Kidney (tissue), 14 donors: ENCODE data around the gene GALNT17. TPM values are rescaled to one million over a fixed set of nuclear protein-coding genes. Genes with fewer than 3 reads are reported as not detected.

Source experiments
- DNase-seq, 5 donors: peaks; one replicate each; pipeline ENCODE4 v3.0.0-alpha.2; 2013 to 2020
- FAIRE-seq: peaks from 2 replicates; lab custom pipeline; 2012; peaks lifted over from hg19 to GRCh38; lab: Jason Lieb, UNC
- H3K27ac ChIP-seq, 2 donors: one replicate each; pipeline ENCODE4 v1.7.0; 2013; ENCODE audit warnings: low read depth in 2 of 2, low read length in 2 of 2, inconsistent platforms in 1 of 2
- H3K27me3 ChIP-seq: one replicate; pipeline ENCODE4 v1.7.1; 2013; ENCODE audit warnings: low read length, inconsistent platforms; ENCODE audit not compliant: control insufficient read depth, insufficient read depth
- H3K36me3 ChIP-seq, 3 donors: one replicate each; pipeline versions ENCODE4 v1.7.0 to v1.7.1; 2013; ENCODE audit warnings: low read length in 3 of 3, control low read depth in 1 of 3, inconsistent platforms in 1 of 3; ENCODE audit not compliant: insufficient read depth in 3 of 3, control insufficient read depth in 2 of 3
- H3K4me1 ChIP-seq, 3 donors: one replicate each; pipeline versions ENCODE4 v1.7.0 to v1.7.1; 2013; ENCODE audit warnings: low read length in 3 of 3, inconsistent platforms in 1 of 3, low read depth in 1 of 3; ENCODE audit not compliant: control insufficient read depth in 2 of 3, insufficient read depth in 2 of 3
- H3K4me3 ChIP-seq, 3 donors: one replicate each; pipeline versions ENCODE4 v1.7.0 to v1.8.1; 2013; ENCODE audit warnings: low read length in 3 of 3, control low read depth in 1 of 3, inconsistent platforms in 1 of 3
- H3K9ac ChIP-seq, 3 donors: one replicate each; pipeline versions ENCODE4 v1.7.0 to v1.7.1; 2013; ENCODE audit warnings: low read length in 3 of 3, control low read depth in 1 of 3, inconsistent platforms in 1 of 3
- H3K9me3 ChIP-seq, 3 donors: one replicate each; pipeline versions ENCODE4 v1.7.0 to v1.7.1; 2013; ENCODE audit warnings: low read length in 3 of 3, control low read depth in 1 of 3, inconsistent platforms in 1 of 3; ENCODE audit not compliant: control insufficient read depth in 2 of 3, insufficient read depth in 1 of 3
- CTCF ChIP-seq: IDR thresholded peaks from 3 replicates; pipeline ENCODE4 v1.5.1; 2012; ENCODE audit warnings: mild to moderate bottlenecking, moderate library complexity, borderline replicate concordance; ENCODE audit not compliant: insufficient read depth; ENCODE audit errors: extremely low read depth
- intact Hi-C: fragments of 100-400 bp; cut with DNase I; formaldehyde crosslinking; loops from one replicate; pipeline ENCODE4 v1.11.1; 2022
- polyA plus RNA-seq: library from polyadenylated mRNA; stranded (reverse); fragments of 350-450 nt; fragmentation: Illumina TruSeq; extraction: RNeasy Lipid Tissue Mini Kit (QIAGEN cat#74804); gene quantifications from one replicate; pipeline ENCODE4 v1.2.3, GENCODE V29; 2014; ENCODE audit warnings: low read depth, low replicate concordance; ENCODE audit not compliant: insufficient read depth
- total RNA-seq: library from RNA; stranded (reverse); fragmentation: NEBNext Ultra II Directional; extraction: Animal tissue kit (Norgen Biotek cat#: 25700); gene quantifications from one replicate; pipeline ENCODE4 v1.2.1, GENCODE V29; 2021
- donor health status: control.
- donor health status: control.
- donor health status: control.
- donor health status: control.
- donor health status: control.
- donor health status: DM: yes; HTN: yes; CAD: no.
- donor health status: Normal renal cell carcinoma (clear cell type).

The GALNT17 gene
- total and polyA plus RNA-seq, 2 donors from 2014 or later = 2.4 to 5.5 TPM

- Histone ChIP-seq H3K9me3 (no peaks in the 10 kb centered on the region), H3K27ac (no peak overlapping the region), H3K4me3 (no peak overlapping the region), H3K36me3 (no peaks in the 10 kb centered on the region), H3K4me1 (no peaks in the 10 kb centered on the region), H3K27me3 (no peaks in the 10 kb centered on the region), H3K9ac (no peak overlapping the region)
- DNase-seq (peak in 1 of 5 donors; percentile 8), FAIRE-seq (no peak)
- no peak for TF ChIP-seq CTCF
- intact Hi-C loops = no loop called here
These were observed 222.8 kb downstream of the GALNT17 start for GRCh38 chr7:71354716-71355115.

- no peaks in the 10 kb centered on the region for H3K4me1 ChIP-seq
- intact Hi-C loops = no loop called here
- H3K27ac ChIP-seq = no peak overlapping the region
- H3K9ac ChIP-seq = no peak overlapping the region
- no peak for FAIRE-seq
- TF ChIP-seq CTCF = no peak
- no peaks in the 10 kb centered on the region for H3K9me3 ChIP-seq
- no peaks in the 10 kb centered on the region for H3K36me3 ChIP-seq
- DNase-seq = no peak
- no peaks in the 10 kb centered on the region for H3K27me3 ChIP-seq
- no peak overlapping the region for H3K4me3 ChIP-seq
These were observed 229.6 kb downstream of the GALNT17 start for GRCh38 chr7:71361451-71362032.

- DNase-seq = no peak
- no peak overlapping the region for H3K4me3 ChIP-seq
- no peaks in the 10 kb centered on the region for H3K27me3 ChIP-seq
- H3K4me1 ChIP-seq = no peaks in the 10 kb centered on the region
- no peak overlapping the region for H3K27ac ChIP-seq
- H3K36me3 ChIP-seq = no peaks in the 10 kb centered on the region
- TF ChIP-seq CTCF = no peak
- no peaks in the 10 kb centered on the region for H3K9me3 ChIP-seq
- no peak for FAIRE-seq
- intact Hi-C loops = no loop called here
- no peak overlapping the region for H3K9ac ChIP-seq
These were observed 230.3 kb downstream of the GALNT17 start for GRCh38 chr7:71362240-71362639.

- Histone ChIP-seq H3K36me3 (no peaks in the 10 kb centered on the region), H3K9me3 (no peaks in the 10 kb centered on the region), H3K4me3 (no peak overlapping the region), H3K4me1 (no peaks in the 10 kb centered on the region), H3K9ac (no peak overlapping the region), H3K27ac (no peak overlapping the region), H3K27me3 (no peaks in the 10 kb centered on the region)
- DNase-seq (no peak), FAIRE-seq (no peak)
- intact Hi-C loops = no loop called here
- no peak for TF ChIP-seq CTCF
These were observed 231.3 kb downstream of the GALNT17 start for GRCh38 chr7:71363223-71363622.
